ENCODE results near the gene RITA1. TPM values are rescaled to one million over a fixed set of nuclear protein-coding genes. Genes with fewer than 3 reads are reported as not detected.

Gene RITA1
- total RNA-seq, 1 donor from 2014 or later: 48.4 TPM

- intact Hi-C loops (cut with DNase I): loop anchor here (1.0 to 10.0 kb wide), 6 partner anchors 8 to 780 kb away; partner anchors contain the start of genes PLBD2, RBM19 and SDSL
- TF ChIP-seq CTCF (IDR thresholded peaks at IDR 0.05): no peak
- peaks cover 11 to 20% of the 10 kb centered on the region in 2 donors for H3K4me1 ChIP-seq
Measured at GRCh38 chr12:113184900-113185179, 681 bp upstream of the RITA1 start.

GRCh38 chr12:113186033-113186365 lies 478 bp downstream of the RITA1 start:
- peak overlapping the region; percentile 89 to 96 for H3K27ac ChIP-seq
- H3K4me3 ChIP-seq: peak overlapping the region; percentile 74 to 84
- no peaks in the 10 kb centered on the region for H3K27me3 ChIP-seq
- H3K36me3 ChIP-seq: peaks cover under 1 to 8% of the 10 kb centered on the region in 2 donors
- no peak for TF ChIP-seq CTCF (IDR thresholded peaks at IDR 0.05)
- DNase-seq (ENCODE audit: low spot score in 2 of 2): no peak
- peaks cover 11 to 20% of the 10 kb centered on the region in 2 donors for H3K4me1 ChIP-seq
- H3K9me3 ChIP-seq: no peaks in the 10 kb centered on the region
- intact Hi-C loops (cut with DNase I): loop anchor here (10.0 kb wide), 2 partner anchors 239 to 779 kb away; partner anchors contain the start of genes RBM19 and SDSL

More at GRCh38 chr12:113184900-113185179, 681 bp upstream of the RITA1 start:
- Histone ChIP-seq H3K27ac (peak overlapping the region; percentile 89 to 96), H3K9me3 (no peaks in the 10 kb centered on the region), H3K36me3 (peaks cover 13 to 19% of the 10 kb centered on the region in 2 donors), H3K27me3 (no peaks in the 10 kb centered on the region), H3K4me3 (peak overlapping the region; percentile 74 to 84)
- peak; percentile 41 to 92 for DNase-seq (ENCODE audit: low spot score in 2 of 2)

GRCh38 chr12:113186666-113187325 lies 1.3 kb downstream of the RITA1 start:
- Histone ChIP-seq H3K9me3 (no peaks in the 10 kb centered on the region), H3K27ac (peak overlapping the region in 1 of 2 donors; percentile 5), H3K27me3 (no peaks in the 10 kb centered on the region), H3K4me1 (peaks cover 11 to 20% of the 10 kb centered on the region in 2 donors), H3K36me3 (peaks cover 3 to 13% of the 10 kb centered on the region in 2 donors), H3K4me3 (peak overlapping the region; percentile 74 to 84)
- intact Hi-C loops (cut with DNase I): loop anchor here (10.0 kb wide), 2 partner anchors 238 to 778 kb away; partner anchors contain the start of genes RBM19 and SDSL
- DNase-seq (ENCODE audit: low spot score in 2 of 2): no peak
- no peak for TF ChIP-seq CTCF (IDR thresholded peaks at IDR 0.05)

GRCh38 chr12:113189361-113189760 lies 3.8 kb downstream of the RITA1 start:
- TF ChIP-seq CTCF (IDR thresholded peaks at IDR 0.05): no peak
- intact Hi-C loops (cut with DNase I): loop anchor here (10.0 kb wide), 2 partner anchors 235 to 775 kb away; partner anchors contain the start of genes RBM19 and SDSL

GRCh38 chr12:113190761-113191160 lies 5.2 kb downstream of the RITA1 start:
- intact Hi-C loops (cut with DNase I): no loop called here
- Histone ChIP-seq H3K4me3 (no peak overlapping the region), H3K27ac (peak overlapping the region in 1 of 2 donors; percentile 88)

More at GRCh38 chr12:113189361-113189760, 3.8 kb downstream of the RITA1 start:
- Histone ChIP-seq H3K27me3 (no peaks in the 10 kb centered on the region), H3K4me1 (peaks cover 13 to 21% of the 10 kb centered on the region in 2 donors), H3K9me3 (no peaks in the 10 kb centered on the region), H3K27ac (no peak overlapping the region), H3K36me3 (peaks cover 5 to 18% of the 10 kb centered on the region in 2 donors), H3K4me3 (no peak overlapping the region)
- no peak for DNase-seq (ENCODE audit: low spot score in 2 of 2)

More at GRCh38 chr12:113190761-113191160, 5.2 kb downstream of the RITA1 start:
- H3K36me3 ChIP-seq: peaks cover 5 to 18% of the 10 kb centered on the region in 2 donors
- peaks cover 15 to 27% of the 10 kb centered on the region in 2 donors for H3K4me1 ChIP-seq
- H3K27me3 ChIP-seq: no peaks in the 10 kb centered on the region
- H3K9me3 ChIP-seq: no peaks in the 10 kb centered on the region
- TF ChIP-seq CTCF (IDR thresholded peaks at IDR 0.05): no peak
- DNase-seq (ENCODE audit: low spot score in 2 of 2): no peak

All from ascending aorta (tissue), 2 donors.